Measurements from ENCODE around the gene PPT1.

PPT1 gene

GRCh38 chr1:40096977-40097782 is at the start of gene PPT1:
Gene PPT1, minus strand, starts transcription at chr1:40097252. Its CDS starts 14 bp downstream, at chr1:40097238.
- DNase-seq: no peak

- DNase-seq: no peak
Observed at GRCh38 chr1:40143891-40144575, 47.0 kb upstream of the PPT1 start.

GRCh38 chr1:40141878-40142535 is 45.0 kb upstream of the PPT1 start:
- no peak for DNase-seq

GRCh38 chr1:40140211-40140973 is 43.3 kb upstream of the PPT1 start:
- DNase-seq: no peak

- DNase-seq: no peak
Observed at GRCh38 chr1:40133839-40134238, 36.8 kb upstream of the PPT1 start.

- DNase-seq: no peak
Observed at GRCh38 chr1:40133312-40133665, 36.2 kb upstream of the PPT1 start.

- DNase-seq: no peak
Observed at GRCh38 chr1:40132383-40133311, 35.6 kb upstream of the PPT1 start.

- peak; percentile 91 for DNase-seq
Observed at GRCh38 chr1:40130892-40131291, 33.8 kb upstream of the PPT1 start.

- no peak for DNase-seq
Observed at GRCh38 chr1:40122855-40123254, 25.8 kb upstream of the PPT1 start.

- DNase-seq: no peak
Observed at GRCh38 chr1:40120128-40120527, 23.1 kb upstream of the PPT1 start.

GRCh38 chr1:40114400-40114799 is 17.3 kb upstream of the PPT1 start:
- no peak for DNase-seq

GRCh38 chr1:40110389-40110788 is 13.3 kb upstream of the PPT1 start:
- no peak for DNase-seq

- DNase-seq: no peak
Observed at GRCh38 chr1:40107290-40107959, 10.4 kb upstream of the PPT1 start.

- DNase-seq: no peak
Observed at GRCh38 chr1:40105028-40105427, 8.0 kb upstream of the PPT1 start.

GRCh38 chr1:40102896-40103295 is 5.8 kb upstream of the PPT1 start:
- no peak for DNase-seq

- no peak for DNase-seq
Observed at GRCh38 chr1:40102038-40102437, 5.0 kb upstream of the PPT1 start.

GRCh38 chr1:40096646-40096976 is 441 bp downstream of the PPT1 start:
- DNase-seq: no peak

GRCh38 chr1:40095806-40096205 is 1.2 kb downstream of the PPT1 start:
- DNase-seq: no peak

- no peak for DNase-seq
Observed at GRCh38 chr1:40094466-40095110, 2.5 kb downstream of the PPT1 start.

- no peak for DNase-seq
Observed at GRCh38 chr1:40092706-40093639, 4.1 kb downstream of the PPT1 start.

All from GF-D8 (cell line).